ENCODE data around the gene KRTAP2-1. TPM values are rescaled to one million over a fixed set of nuclear protein-coding genes. Genes with fewer than 3 reads are reported as not detected.
A peak's percentile ranks its signal among the peaks of the same experiment; 100 is the strongest.

Gene KRTAP2-1
- polyA plus RNA-seq, 2 of the 4 experiments (the other 2 are of a cell fraction): not detected

GRCh38 chr17:41073676-41074075 is 26.6 kb upstream of the KRTAP2-1 start:
- H3K27ac ChIP-seq: no peak overlapping the region
- H3K9me3 ChIP-seq: no peaks in the 10 kb centered on the region
- FAIRE-seq: no peak
- no peaks in the 10 kb centered on the region for H3K4me1 ChIP-seq
- ChIA-PET POLR2A (no interaction called here), CTCF (no interaction called here)
- no peak overlapping the region for H3K4me2 ChIP-seq
- no peak for ATAC-seq
- TF ChIP-seq CEBPB (IDR thresholded peaks at IDR 0.05) (no peak), BCL3 (IDR thresholded peaks at IDR 0.05) (no peak), HOXB13 (CRISPR knock-in tag; IDR thresholded peaks at IDR 0.05; ENCODE audit: low read depth) (no peak), RARB (CRISPR knock-in tag; IDR thresholded peaks at IDR 0.05) (no peak), FOSB (CRISPR knock-in tag; IDR thresholded peaks at IDR 0.05) (no peak), CBX8 (IDR thresholded peaks at IDR 0.05) (no peak), MYC (IDR thresholded peaks at IDR 0.05; ENCODE audit: borderline replicate concordance, low read length) (no peak), MAX (IDR thresholded peaks at IDR 0.05) (no peak), EHF (CRISPR knock-in tag; IDR thresholded peaks at IDR 0.05) (no peak), EHMT2 (IDR thresholded peaks at IDR 0.05; ENCODE audit: low read depth) (no peak), ELK1 (IDR thresholded peaks at IDR 0.05; ENCODE audit: low read depth, low read length) (no peak), CBX2 (IDR thresholded peaks at IDR 0.05; ENCODE audit: borderline replicate concordance, low read depth) (no peak), E2F6 (IDR thresholded peaks at IDR 0.05; ENCODE audit: borderline replicate concordance, low read depth) (no peak), NFE2L2 (conservative IDR thresholded peaks at IDR 0.05; ENCODE audit: low read length) (no peak), TP53 (CRISPR knock-in tag; IDR thresholded peaks at IDR 0.05) (no peak), CHD2 (IDR thresholded peaks at IDR 0.05; ENCODE audit: low read length, partially characterized antibody) (no peak), POLR2A (IDR thresholded peaks at IDR 0.05; ENCODE audit: low read length) (no peak), KDM5A (IDR thresholded peaks at IDR 0.05) (no peak)
- DNase-seq (ENCODE audit: low read depth in 1 of 2, low spot score in 1 of 2): no peak
- 82% methylated on average over 2 of the region's 2 CpGs for WGBS (ENCODE audit: missing lambda C conversion rate)
- H3K4me3 ChIP-seq: no peak overlapping the region

GRCh38 chr17:41071606-41072360 is 24.7 kb upstream of the KRTAP2-1 start:
- FAIRE-seq: no peak
- peak in 1 of 2 experiments; percentile 40; a peak in 1 of 6 replicates for ATAC-seq
- TF ChIP-seq PBX3 (IDR thresholded peaks at IDR 0.05) (no peak), HDAC2 (IDR thresholded peaks at IDR 0.05) (no peak), HMGXB4 (CRISPR knock-in tag; IDR thresholded peaks at IDR 0.05; ENCODE audit: borderline replicate concordance) (no peak), HOXB5 (CRISPR knock-in tag; IDR thresholded peaks at IDR 0.05) (no peak), SMC3 (IDR thresholded peaks at IDR 0.05) (no peak), ZC3H11A (IDR thresholded peaks at IDR 0.05) (no peak), ZFP36 (IDR thresholded peaks at IDR 0.05; ENCODE audit: borderline replicate concordance, partially characterized antibody) (no peak), ZNF302 (CRISPR knock-in tag; IDR thresholded peaks at IDR 0.05) (no peak)
- Histone ChIP-seq H3K27ac (no peak overlapping the region), H3K4me2 (no peak overlapping the region), H3K9me3 (no peaks in the 10 kb centered on the region), H3K4me1 (no peaks in the 10 kb centered on the region), H3K4me3 (no peak overlapping the region)
- WGBS (ENCODE audit: missing lambda C conversion rate): 94% methylated on average over 5 of the region's 5 CpGs
- DNase-seq (ENCODE audit: low read depth in 1 of 2, low spot score in 1 of 2): no peak
- CTCF ChIA-PET: interaction anchor here (0.6 to 1.3 kb wide), 5 partner anchors 19 to 591 kb away, joined by 3 to 5 read pairs (median 3); no protein-coding TSS in a partner anchor
- POLR2A ChIA-PET: no interaction called here
